ENCODE measurements around the gene PRAMEF12.
"Not testable (repeated sequence)": the region's sequence is repeated elsewhere in the genome, so short reads cannot be mapped to it uniquely, and the experiment has no call there.

Gene PRAMEF12

GRCh38 chr1:12773438-12773837, at the start of gene PRAMEF12:
Gene PRAMEF12, plus strand, starts transcription at chr1:12773738. Its CDS starts 1,130 bp downstream, at chr1:12774868.
- no peak for DNase-seq (ENCODE audit: low spot score)

GRCh38 chr1:12728391-12728790, 45.1 kb upstream of the PRAMEF12 start:
- DNase-seq (ENCODE audit: low spot score), result no peak

- DNase-seq (ENCODE audit: low spot score), result no peak
Measured at GRCh38 chr1:12730156-12730555, 43.4 kb upstream of the PRAMEF12 start.

GRCh38 chr1:12731084-12731483, 42.5 kb upstream of the PRAMEF12 start:
- DNase-seq (ENCODE audit: low spot score), result not testable (repeated sequence)

- no peak for DNase-seq (ENCODE audit: low spot score)
Measured at GRCh38 chr1:12734651-12735050, 38.9 kb upstream of the PRAMEF12 start.

- DNase-seq (ENCODE audit: low spot score), result no peak
Measured at GRCh38 chr1:12738934-12739333, 34.6 kb upstream of the PRAMEF12 start.

GRCh38 chr1:12739613-12740012, 33.9 kb upstream of the PRAMEF12 start:
- DNase-seq (ENCODE audit: low spot score), result no peak

- DNase-seq (ENCODE audit: low spot score), result no peak
Measured at GRCh38 chr1:12741946-12742345, 31.6 kb upstream of the PRAMEF12 start.

- DNase-seq (ENCODE audit: low spot score), result no peak
Measured at GRCh38 chr1:12745126-12745991, 28.2 kb upstream of the PRAMEF12 start.

GRCh38 chr1:12745992-12746323, 27.6 kb upstream of the PRAMEF12 start, which contains the start of gene CFAP107:
Gene CFAP107, plus strand, starts transcription at chr1:12746200. Its CDS starts 231 bp downstream, at chr1:12746431.
- DNase-seq (ENCODE audit: low spot score), result no peak

GRCh38 chr1:12748778-12749355, 24.7 kb upstream of the PRAMEF12 start:
- DNase-seq (ENCODE audit: low spot score), result no peak

- DNase-seq (ENCODE audit: low spot score), result no peak
Measured at GRCh38 chr1:12754738-12755137, 18.8 kb upstream of the PRAMEF12 start.

- no peak for DNase-seq (ENCODE audit: low spot score)
Measured at GRCh38 chr1:12756273-12756672, 17.3 kb upstream of the PRAMEF12 start.

GRCh38 chr1:12756768-12757413, 16.6 kb upstream of the PRAMEF12 start:
- no peak for DNase-seq (ENCODE audit: low spot score)

- DNase-seq (ENCODE audit: low spot score), result no peak
Measured at GRCh38 chr1:12757836-12758235, 15.7 kb upstream of the PRAMEF12 start.

- no peak for DNase-seq (ENCODE audit: low spot score)
Measured at GRCh38 chr1:12760256-12760795, 13.2 kb upstream of the PRAMEF12 start.

GRCh38 chr1:12761781-12762180, 11.8 kb upstream of the PRAMEF12 start:
- no peak for DNase-seq (ENCODE audit: low spot score)

GRCh38 chr1:12762766-12763165, 10.8 kb upstream of the PRAMEF12 start:
- DNase-seq (ENCODE audit: low spot score), result no peak

GRCh38 chr1:12763479-12763878, 10.1 kb upstream of the PRAMEF12 start:
- DNase-seq (ENCODE audit: low spot score), result no peak

GRCh38 chr1:12764016-12764415, 9.5 kb upstream of the PRAMEF12 start:
- DNase-seq (ENCODE audit: low spot score), result no peak

GRCh38 chr1:12769031-12769430, 4.5 kb upstream of the PRAMEF12 start:
- no peak for DNase-seq (ENCODE audit: low spot score)

GRCh38 chr1:12769976-12770505, 3.5 kb upstream of the PRAMEF12 start:
- DNase-seq (ENCODE audit: low spot score), result no peak
